ENCODE data around the gene SEC14L1.
"Not testable (repeated sequence)": the region's sequence is repeated elsewhere in the genome, so short reads cannot be mapped to it uniquely, and the experiment has no call there.

The SEC14L1 gene

GRCh38 chr17:77254951-77255825 lies 114.4 kb downstream of the SEC14L1 start:
- Histone ChIP-seq H3K9ac (no peak overlapping the region), H3K36me3 (ENCODE audit: insufficient read depth) (no peaks in the 10 kb centered on the region), H3K27me3 (ENCODE audit: insufficient read depth, low read depth) (peaks cover 48% of the 10 kb centered on the region), H4K20me1 (ENCODE audit: insufficient read depth) (no peaks in the 10 kb centered on the region), H3K79me2 (ENCODE audit: insufficient read depth, low read depth) (no peaks in the 10 kb centered on the region), H3K4me3 (IDR thresholded peaks at IDR 0.05; ENCODE audit: insufficient read depth, low read depth, low read length) (no peak overlapping the region), H3K4me2 (no peak overlapping the region), H3K27ac (no peak overlapping the region), H3K4me1 (ENCODE audit: low read depth, poor library complexity, severe bottlenecking) (no peaks in the 10 kb centered on the region), H2AFZ (ENCODE audit: low read depth) (no peak overlapping the region)
- no peak for TF ChIP-seq CTCF (conservative IDR thresholded peaks at IDR 0.05; ENCODE audit: low read depth, low read length)

GRCh38 chr17:77255970-77256369 lies 115.2 kb downstream of the SEC14L1 start:
- not testable (repeated sequence) for H3K79me2 ChIP-seq (ENCODE audit: insufficient read depth, low read depth); H3K4me2 ChIP-seq; H3K4me1 ChIP-seq (ENCODE audit: low read depth, poor library complexity, severe bottlenecking); H3K27ac ChIP-seq; H2AFZ ChIP-seq (ENCODE audit: low read depth); H4K20me1 ChIP-seq (ENCODE audit: insufficient read depth); H3K36me3 ChIP-seq (ENCODE audit: insufficient read depth); H3K4me3 ChIP-seq (IDR thresholded peaks at IDR 0.05; ENCODE audit: insufficient read depth, low read depth, low read length); H3K9ac ChIP-seq
- H3K27me3 ChIP-seq (ENCODE audit: insufficient read depth, low read depth) = peaks cover 42% of the 10 kb centered on the region

GRCh38 chr17:77256710-77257109 lies 115.9 kb downstream of the SEC14L1 start:
- H3K4me1 ChIP-seq (ENCODE audit: low read depth, poor library complexity, severe bottlenecking) = no peaks in the 10 kb centered on the region
- no peaks in the 10 kb centered on the region for H3K36me3 ChIP-seq (ENCODE audit: insufficient read depth)
- no peak overlapping the region for H3K4me3 ChIP-seq (IDR thresholded peaks at IDR 0.05; ENCODE audit: insufficient read depth, low read depth, low read length)
- no peak for TF ChIP-seq CTCF (conservative IDR thresholded peaks at IDR 0.05; ENCODE audit: low read depth, low read length)
- no peak overlapping the region for H3K4me2 ChIP-seq
- peaks cover 42% of the 10 kb centered on the region for H3K27me3 ChIP-seq (ENCODE audit: insufficient read depth, low read depth)
- no peaks in the 10 kb centered on the region for H4K20me1 ChIP-seq (ENCODE audit: insufficient read depth)
- H2AFZ ChIP-seq (ENCODE audit: low read depth) = no peak overlapping the region
- no peaks in the 10 kb centered on the region for H3K79me2 ChIP-seq (ENCODE audit: insufficient read depth, low read depth)
- no peak overlapping the region for H3K9ac ChIP-seq
- no peak overlapping the region for H3K27ac ChIP-seq

GRCh38 chr17:77257169-77257568 lies 116.4 kb downstream of the SEC14L1 start:
- no peak for TF ChIP-seq CTCF (conservative IDR thresholded peaks at IDR 0.05; ENCODE audit: low read depth, low read length)
- no peaks in the 10 kb centered on the region for H3K4me1 ChIP-seq (ENCODE audit: low read depth, poor library complexity, severe bottlenecking)

More at GRCh38 chr17:77257169-77257568, 116.4 kb downstream of the SEC14L1 start:
- Histone ChIP-seq H3K4me2 (no peak overlapping the region), H4K20me1 (ENCODE audit: insufficient read depth) (no peaks in the 10 kb centered on the region), H3K4me3 (IDR thresholded peaks at IDR 0.05; ENCODE audit: insufficient read depth, low read depth, low read length) (no peak overlapping the region), H3K9ac (no peak overlapping the region), H3K79me2 (ENCODE audit: insufficient read depth, low read depth) (no peaks in the 10 kb centered on the region), H3K27me3 (ENCODE audit: insufficient read depth, low read depth) (peaks cover 42% of the 10 kb centered on the region), H2AFZ (ENCODE audit: low read depth) (no peak overlapping the region), H3K36me3 (ENCODE audit: insufficient read depth) (no peaks in the 10 kb centered on the region), H3K27ac (no peak overlapping the region)
